Stromal cell of bone marrow (primary cell): ENCODE measurements around the gene CSPG4.
"Not testable (repeated sequence)": the region's sequence is repeated elsewhere in the genome, so short reads cannot be mapped to it uniquely, and the experiment has no call there.

Experiments used
- DNase-seq: peaks from one replicate; pipeline ENCODE4 v3.0.0-alpha.2; 2012; ENCODE audit warnings: low read depth

The CSPG4 gene

GRCh38 chr15:75648156-75649000 lies 64.3 kb downstream of the CSPG4 start:
- no peak for DNase-seq

- DNase-seq, result peak; percentile 83
Measured at GRCh38 chr15:75647370-75648155, 65.1 kb downstream of the CSPG4 start, which contains the start of gene SNX33. Gene SNX33, plus strand, starts transcription at chr15:75647912. Its CDS starts 1,191 bp downstream, at chr15:75649103.

- DNase-seq, result no peak
Measured at GRCh38 chr15:75646944-75647364, 65.7 kb downstream of the CSPG4 start.

GRCh38 chr15:75646112-75646943 lies 66.3 kb downstream of the CSPG4 start:
- DNase-seq, result no peak

- DNase-seq, result no peak
Measured at GRCh38 chr15:75644376-75644775, 68.3 kb downstream of the CSPG4 start.

- no peak for DNase-seq
Measured at GRCh38 chr15:75641603-75642002, 71.0 kb downstream of the CSPG4 start.

- DNase-seq, result no peak
Measured at GRCh38 chr15:75641179-75641503, 71.5 kb downstream of the CSPG4 start.

GRCh38 chr15:75640483-75641178 lies 72.0 kb downstream of the CSPG4 start:
- no peak for DNase-seq

- DNase-seq, result peak; percentile 98
Measured at GRCh38 chr15:75639709-75640482, 72.8 kb downstream of the CSPG4 start, which contains the start of gene IMP3. Gene IMP3, minus strand, starts transcription at chr15:75640224. Its CDS starts 56 bp downstream, at chr15:75640168.

- no peak for DNase-seq
Measured at GRCh38 chr15:75639191-75639708, 73.4 kb downstream of the CSPG4 start.

GRCh38 chr15:75637245-75638009 lies 75.2 kb downstream of the CSPG4 start:
- DNase-seq, result no peak

- no peak for DNase-seq
Measured at GRCh38 chr15:75636026-75636425, 76.6 kb downstream of the CSPG4 start.

GRCh38 chr15:75633922-75634321 lies 78.7 kb downstream of the CSPG4 start:
- DNase-seq, result not testable (repeated sequence)

- DNase-seq, result no peak
Measured at GRCh38 chr15:75631935-75632334, 80.7 kb downstream of the CSPG4 start.

GRCh38 chr15:75625542-75626347 lies 86.9 kb downstream of the CSPG4 start, which contains the start of gene SNUPN:
Gene SNUPN, minus strand, starts transcription at chr15:75625725. Its CDS starts 4,674 bp downstream, at chr15:75621051.
- peak; percentile 85 for DNase-seq
